GM21390 (cell line): ENCODE results near the gene OR1L1.

Experiments used
- ATAC-seq: cut with Tn5 transposase; IDR thresholded peaks from one replicate; pipeline ENCODE4 v1.9.1; 2021; ENCODE audit not compliant: unreplicated experiment

The OR1L1 gene, protein sequence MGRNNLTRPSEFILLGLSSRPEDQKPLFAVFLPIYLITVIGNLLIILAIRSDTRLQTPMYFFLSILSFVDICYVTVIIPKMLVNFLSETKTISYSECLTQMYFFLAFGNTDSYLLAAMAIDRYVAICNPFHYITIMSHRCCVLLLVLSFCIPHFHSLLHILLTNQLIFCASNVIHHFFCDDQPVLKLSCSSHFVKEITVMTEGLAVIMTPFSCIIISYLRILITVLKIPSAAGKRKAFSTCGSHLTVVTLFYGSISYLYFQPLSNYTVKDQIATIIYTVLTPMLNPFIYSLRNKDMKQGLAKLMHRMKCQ

DNA sequence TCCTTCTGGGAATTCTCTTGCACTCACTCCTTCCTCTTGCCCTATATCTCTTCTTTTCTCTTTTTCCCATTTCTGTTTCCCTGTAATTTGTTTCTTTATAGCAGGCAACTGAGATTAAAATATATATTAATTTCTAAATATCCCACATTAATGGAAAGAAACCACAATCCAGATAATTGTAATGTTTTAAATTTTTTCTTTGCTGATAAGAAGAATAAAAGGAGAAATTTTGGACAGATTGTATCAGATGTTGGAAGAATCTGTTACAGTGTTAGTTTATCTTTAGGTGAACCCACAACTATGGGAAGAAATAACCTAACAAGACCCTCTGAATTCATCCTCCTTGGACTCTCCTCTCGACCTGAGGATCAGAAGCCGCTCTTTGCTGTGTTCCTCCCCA, at the start of gene OR1L1:
TSS of gene OR1L1 (plus strand) at position 301 of the 400 bp plus-strand sequence. CDS start at position 301, 0 bp downstream.
- ATAC-seq, result no peak

DNA sequence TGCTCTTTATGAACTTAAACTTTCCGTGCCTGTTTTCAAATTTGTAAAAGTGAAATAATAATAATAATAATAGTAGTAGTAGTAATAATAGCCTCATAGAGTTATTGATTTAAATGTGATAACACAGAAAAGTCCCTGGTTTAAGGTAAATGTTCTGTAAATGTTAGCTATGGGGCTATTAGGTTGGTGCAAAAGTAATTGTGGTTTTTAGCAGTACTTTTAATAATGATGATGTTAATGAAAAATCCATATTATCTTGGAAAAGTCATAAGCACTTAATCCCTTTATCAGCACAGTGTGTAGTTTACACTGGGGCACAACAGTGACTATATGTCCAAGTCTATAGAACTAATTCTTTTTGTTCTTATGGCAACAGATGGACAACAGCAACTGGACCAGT, 47.2 kb upstream of the OR1L1 start, which contains the start of gene OR1Q1:
TSS of gene OR1Q1 (plus strand) at position 377 of the 400 bp plus-strand sequence. CDS start at position 377, 0 bp downstream.
- ATAC-seq, result no peak

DNA sequence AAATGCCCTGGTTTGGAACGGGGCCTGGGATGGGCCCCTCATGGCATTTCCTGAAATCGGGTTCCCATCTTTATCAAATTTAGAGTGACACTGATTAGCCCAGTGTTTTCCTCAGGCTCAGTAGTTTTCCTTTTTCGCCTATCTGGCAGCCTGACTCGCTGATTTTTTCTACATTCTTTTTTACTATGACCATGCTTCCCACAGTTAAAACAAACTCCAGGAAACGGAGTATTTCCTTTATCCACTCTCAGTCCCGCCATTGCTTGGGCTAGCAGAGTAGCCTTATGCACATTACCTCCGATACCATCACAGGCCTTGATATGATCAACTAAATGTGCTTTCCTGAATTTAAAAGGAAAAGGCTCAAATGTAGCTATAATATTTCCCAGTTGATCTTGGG, 41.5 kb upstream of the OR1L1 start:
- ATAC-seq, result no peak

DNA sequence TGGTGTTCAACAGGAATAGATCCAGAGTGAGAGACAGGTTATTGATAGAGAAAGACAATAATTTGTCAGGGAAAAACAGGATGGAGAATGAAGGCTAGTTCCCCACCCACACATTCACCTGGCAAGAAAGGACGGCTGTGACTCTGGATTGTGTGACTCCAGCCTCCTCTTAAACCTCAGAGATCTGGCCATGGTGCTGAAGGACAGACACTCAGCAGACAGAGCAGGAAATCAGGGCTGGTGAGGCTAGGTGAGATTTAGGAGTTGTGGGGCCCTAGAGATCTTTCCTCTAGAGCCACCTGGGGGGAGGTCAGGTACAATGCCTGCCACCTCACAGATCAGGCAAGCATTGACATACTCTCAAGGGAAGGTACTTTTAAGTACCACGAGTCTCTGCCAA, 19.3 kb upstream of the OR1L1 start:
- no peak for ATAC-seq

DNA sequence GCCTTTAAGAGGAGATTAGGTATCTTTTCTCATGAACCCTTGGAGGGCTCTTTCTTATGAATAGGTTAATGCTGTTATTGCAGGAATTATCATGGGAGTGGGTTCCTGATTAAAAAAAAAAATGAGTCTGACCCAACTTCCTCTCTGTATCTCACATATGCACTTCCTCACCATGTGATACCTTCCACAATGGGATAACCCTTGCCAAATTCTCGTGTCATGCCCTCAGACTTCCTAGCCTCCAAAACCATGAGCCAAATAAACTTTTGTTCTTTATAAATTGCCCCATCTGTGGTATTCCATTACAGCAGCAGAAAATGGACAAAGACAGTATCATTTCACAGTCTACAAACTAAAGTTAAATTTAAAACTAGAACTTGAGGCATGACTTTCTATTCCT, 5.1 kb upstream of the OR1L1 start:
- ATAC-seq, result no peak

DNA sequence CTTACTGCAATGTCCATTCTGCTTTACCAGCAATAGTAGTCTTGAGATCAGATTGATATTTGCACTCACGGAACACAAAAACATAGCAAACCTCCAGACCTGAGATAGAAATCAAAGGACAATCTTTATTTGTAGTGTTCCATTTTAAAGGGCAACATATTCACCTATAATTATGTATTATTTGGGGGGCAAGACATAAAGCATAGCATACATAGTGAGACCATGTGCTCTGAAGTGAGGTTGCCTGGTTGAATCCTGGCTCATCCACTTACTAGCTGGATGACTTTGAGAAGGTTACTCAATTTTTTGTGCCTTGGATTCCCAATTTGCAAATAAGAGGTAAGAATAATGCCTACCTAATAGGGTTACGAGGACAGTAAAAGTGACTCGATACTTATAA, 4.0 kb upstream of the OR1L1 start, which contains the start of gene OR1B1:
TSS of gene OR1B1 (minus strand) at position 101 of the 400 bp plus-strand sequence.
- no peak for ATAC-seq

DNA sequence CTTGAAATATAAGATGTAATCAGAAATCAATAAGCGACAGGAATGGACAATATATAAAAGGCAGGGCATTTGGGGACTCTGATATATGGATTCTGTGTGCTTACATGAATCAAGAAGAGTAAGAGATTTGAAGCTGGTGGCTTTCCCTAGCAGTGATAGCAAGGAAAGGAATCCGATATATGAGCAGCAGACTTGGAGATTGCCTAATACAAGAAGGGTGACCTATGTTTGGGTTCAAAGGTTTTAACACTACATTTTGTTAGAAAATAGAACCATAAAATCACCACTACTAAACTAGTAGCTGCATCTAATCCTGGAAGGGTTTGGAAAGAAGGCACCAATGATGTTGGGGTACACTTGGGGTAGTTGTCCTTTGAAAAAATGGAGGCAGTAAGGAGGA, 11.0 kb downstream of the OR1L1 start:
- no peak for ATAC-seq

DNA sequence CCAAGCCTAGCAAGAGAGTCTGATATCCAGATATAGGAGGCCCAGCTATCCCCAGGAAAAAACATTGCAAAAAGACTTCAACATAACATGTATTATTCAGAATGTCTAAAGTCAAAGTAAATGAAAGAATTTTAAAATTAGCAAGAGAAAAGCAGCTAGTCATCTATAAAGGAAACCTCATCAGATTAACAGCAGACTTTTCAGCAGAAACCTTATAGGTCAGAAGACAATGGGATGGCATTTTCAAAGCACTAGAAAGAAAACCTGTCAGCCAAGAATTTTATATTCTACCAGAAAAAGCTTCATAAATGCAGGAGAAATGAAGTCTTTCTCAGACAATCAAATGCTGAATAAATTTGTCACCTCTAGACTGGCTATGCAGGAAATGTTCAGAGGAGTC, 23.3 kb downstream of the OR1L1 start:
- ATAC-seq, result no peak

DNA sequence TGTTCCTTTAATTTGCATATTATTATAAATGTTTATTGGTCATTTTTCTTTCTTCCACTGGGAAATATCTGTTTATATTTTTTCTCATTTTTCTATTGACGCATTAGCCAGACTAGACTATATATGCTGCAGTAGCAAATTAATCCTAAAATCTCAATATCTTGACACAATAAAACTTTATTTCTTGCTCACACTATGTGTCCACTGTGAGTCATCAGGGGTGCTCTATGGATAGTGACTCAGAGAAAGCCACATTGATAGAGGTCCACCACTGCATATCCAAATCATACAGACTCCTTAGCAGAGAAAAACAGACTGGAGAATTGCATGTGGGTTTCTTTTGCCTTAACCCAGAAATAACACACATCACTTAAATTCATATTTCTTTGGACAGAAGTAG, 34.2 kb downstream of the OR1L1 start:
- no peak for ATAC-seq
